NCI-H146 treated with DMSO at 0.1 percent for 48 hours (cell line): ENCODE results near the gene PCSK6.

Experiments used
- DNase-seq: peaks from one replicate; lab custom pipeline; 2025; ENCODE audit not compliant: unreplicated experiment; lab: John Stamatoyannopoulos, UW

Gene PCSK6

GRCh38 chr15:101483462-101483861, 6.0 kb downstream of the PCSK6 start:
- DNase-seq, result no peak

- no peak for DNase-seq
These were observed 6.8 kb downstream of the PCSK6 start for GRCh38 chr15:101482526-101483371.

GRCh38 chr15:101481917-101482525, 7.5 kb downstream of the PCSK6 start:
- DNase-seq, result no peak

- DNase-seq, result no peak
These were observed 8.2 kb downstream of the PCSK6 start for GRCh38 chr15:101481381-101481705.

- DNase-seq, result no peak
These were observed 8.7 kb downstream of the PCSK6 start for GRCh38 chr15:101480613-101481380.

GRCh38 chr15:101479851-101480612, 9.5 kb downstream of the PCSK6 start:
- no peak for DNase-seq

GRCh38 chr15:101479342-101479845, 10.1 kb downstream of the PCSK6 start:
- no peak for DNase-seq

GRCh38 chr15:101478701-101479341, 10.7 kb downstream of the PCSK6 start:
- no peak for DNase-seq

- no peak for DNase-seq
These were observed 11.6 kb downstream of the PCSK6 start for GRCh38 chr15:101477851-101478362.

GRCh38 chr15:101476756-101477155, 12.8 kb downstream of the PCSK6 start:
- DNase-seq, result no peak

- DNase-seq, result no peak
These were observed 14.5 kb downstream of the PCSK6 start for GRCh38 chr15:101474983-101475382.

- no peak for DNase-seq
These were observed 15.3 kb downstream of the PCSK6 start for GRCh38 chr15:101474233-101474632.

GRCh38 chr15:101472033-101472432, 17.5 kb downstream of the PCSK6 start:
- DNase-seq, result no peak

GRCh38 chr15:101470548-101471239, 18.8 kb downstream of the PCSK6 start:
- no peak for DNase-seq

GRCh38 chr15:101469520-101470288, 19.8 kb downstream of the PCSK6 start:
- no peak for DNase-seq

- no peak for DNase-seq
These were observed 23.3 kb downstream of the PCSK6 start for GRCh38 chr15:101466188-101466587.

GRCh38 chr15:101464999-101465669, 24.4 kb downstream of the PCSK6 start:
- DNase-seq, result no peak

GRCh38 chr15:101464256-101464998, 25.1 kb downstream of the PCSK6 start:
- DNase-seq, result no peak
